Anterior cingulate cortex (tissue), 58 donors: ENCODE measurements around the gene EPS8L2.
"Not testable (repeated sequence)": the region's sequence is repeated elsewhere in the genome, so short reads cannot be mapped to it uniquely, and the experiment has no call there.

Experiments
- DNase-seq, 58 donors: peaks; one replicate each; lab custom pipeline; 2025; lab: John Stamatoyannopoulos, UW

The EPS8L2 gene

GRCh38 chr11:688681-689080 lies 17.4 kb upstream of the EPS8L2 start:
- DNase-seq: no peak

GRCh38 chr11:689625-690024 lies 16.4 kb upstream of the EPS8L2 start:
- no peak for DNase-seq

GRCh38 chr11:690244-690643 lies 15.8 kb upstream of the EPS8L2 start:
- DNase-seq: not testable (repeated sequence)

GRCh38 chr11:690738-691633 lies 15.0 kb upstream of the EPS8L2 start:
- DNase-seq: peak in 5 of 58 donors; percentile 24 to 41 (median 34)

GRCh38 chr11:691710-692590 lies 14.1 kb upstream of the EPS8L2 start:
- DNase-seq: no peak

- no peak for DNase-seq
Observed at GRCh38 chr11:692824-693414, 13.1 kb upstream of the EPS8L2 start.

- no peak for DNase-seq
Observed at GRCh38 chr11:693415-693831, 12.6 kb upstream of the EPS8L2 start.

- DNase-seq: no peak
Observed at GRCh38 chr11:693887-694562, 12.0 kb upstream of the EPS8L2 start.

GRCh38 chr11:694563-695287 lies 11.3 kb upstream of the EPS8L2 start, which contains the start of gene DEAF1:
TSS of gene DEAF1 (minus strand) at chr11:695222. CDS start at chr11:695047, 175 bp downstream.
- peak; percentile 79 to 98 (median 95) for DNase-seq

GRCh38 chr11:695288-695537 lies 10.8 kb upstream of the EPS8L2 start:
- no peak for DNase-seq

GRCh38 chr11:695538-696248 lies 10.3 kb upstream of the EPS8L2 start, which contains the start of gene TMEM80:
TSS of gene TMEM80 (plus strand) at chr11:695816. CDS start at chr11:695828, 12 bp downstream.
- peak; percentile 75 to 99 (median 96) for DNase-seq

- no peak for DNase-seq
Observed at GRCh38 chr11:696955-697491, 9.0 kb upstream of the EPS8L2 start.

- no peak for DNase-seq
Observed at GRCh38 chr11:697811-698311, 8.2 kb upstream of the EPS8L2 start.

GRCh38 chr11:698493-699115 lies 7.4 kb upstream of the EPS8L2 start:
- DNase-seq: no peak

GRCh38 chr11:699116-699508 lies 6.9 kb upstream of the EPS8L2 start:
- DNase-seq: no peak

- no peak for DNase-seq
Observed at GRCh38 chr11:699753-700152, 6.3 kb upstream of the EPS8L2 start.

GRCh38 chr11:701741-702461 lies 4.1 kb upstream of the EPS8L2 start:
- DNase-seq: no peak
